Stimulated activated CD8-positive, alpha-beta memory T cell treated with anti-CD3 and anti-CD28 coated beads, Interleukin-15, amount 100 ng/mL, for 24 hours (primary cell): ENCODE results near the gene RAB4B.
A peak's percentile ranks its signal among the peaks of the same experiment; 100 is the strongest.
"Not testable (repeated sequence)": the region's sequence is repeated elsewhere in the genome, so short reads cannot be mapped to it uniquely, and the experiment has no call there.

Experiments used
- DNase-seq: peaks from one replicate; pipeline ENCODE4 v3.0.0-alpha.2; 2020; ENCODE audit warnings: low read depth

RAB4B gene

GRCh38 chr19:40777937-40778705, at the start of gene RAB4B:
Gene RAB4B, plus strand, starts transcription at chr19:40778247. Its CDS starts 129 bp downstream, at chr19:40778376.
- peak; percentile 94 for DNase-seq

DNA sequence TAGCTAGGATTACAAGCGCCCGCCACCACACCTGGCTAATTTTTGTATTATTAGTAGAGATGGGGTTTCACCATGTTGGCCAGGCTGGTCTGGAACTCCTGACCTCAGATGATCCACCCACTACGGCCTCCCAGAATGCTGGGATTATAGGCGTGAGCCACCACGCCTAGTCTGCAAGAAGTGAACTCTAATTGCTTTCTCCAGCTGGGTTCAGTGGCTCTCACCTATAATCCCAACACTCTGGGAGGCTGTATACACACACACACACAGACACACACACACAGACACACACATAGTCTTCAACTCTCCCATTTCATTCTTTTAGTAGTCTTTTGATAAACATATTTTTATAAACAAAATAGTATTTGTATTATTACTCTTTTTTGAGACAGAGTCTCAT, 48.0 kb upstream of the RAB4B start:
- DNase-seq = not testable (repeated sequence)

GRCh38 chr19:40732304-40732703, 45.7 kb upstream of the RAB4B start:
- not testable (repeated sequence) for DNase-seq

DNA sequence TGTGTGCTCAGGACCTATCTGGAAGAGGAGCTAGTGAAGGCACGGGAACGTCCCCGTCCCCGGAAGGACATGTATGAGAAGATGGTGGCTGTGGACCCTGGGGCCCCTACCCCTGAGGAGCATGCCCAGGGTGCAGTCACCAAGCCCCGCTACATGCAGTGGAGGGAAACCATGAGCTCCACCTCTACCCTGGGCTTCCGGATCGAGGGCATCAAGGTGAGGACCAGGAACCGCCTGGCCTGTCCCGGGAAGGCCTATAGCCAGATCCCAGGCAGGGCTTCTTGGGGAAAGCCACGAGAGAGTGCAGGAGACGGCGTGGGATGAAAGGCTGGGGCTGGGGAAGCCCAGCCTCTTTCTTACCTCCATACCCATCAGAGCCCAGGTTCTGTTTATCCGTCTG, 44.9 kb upstream of the RAB4B start:
- DNase-seq = no peak

DNA sequence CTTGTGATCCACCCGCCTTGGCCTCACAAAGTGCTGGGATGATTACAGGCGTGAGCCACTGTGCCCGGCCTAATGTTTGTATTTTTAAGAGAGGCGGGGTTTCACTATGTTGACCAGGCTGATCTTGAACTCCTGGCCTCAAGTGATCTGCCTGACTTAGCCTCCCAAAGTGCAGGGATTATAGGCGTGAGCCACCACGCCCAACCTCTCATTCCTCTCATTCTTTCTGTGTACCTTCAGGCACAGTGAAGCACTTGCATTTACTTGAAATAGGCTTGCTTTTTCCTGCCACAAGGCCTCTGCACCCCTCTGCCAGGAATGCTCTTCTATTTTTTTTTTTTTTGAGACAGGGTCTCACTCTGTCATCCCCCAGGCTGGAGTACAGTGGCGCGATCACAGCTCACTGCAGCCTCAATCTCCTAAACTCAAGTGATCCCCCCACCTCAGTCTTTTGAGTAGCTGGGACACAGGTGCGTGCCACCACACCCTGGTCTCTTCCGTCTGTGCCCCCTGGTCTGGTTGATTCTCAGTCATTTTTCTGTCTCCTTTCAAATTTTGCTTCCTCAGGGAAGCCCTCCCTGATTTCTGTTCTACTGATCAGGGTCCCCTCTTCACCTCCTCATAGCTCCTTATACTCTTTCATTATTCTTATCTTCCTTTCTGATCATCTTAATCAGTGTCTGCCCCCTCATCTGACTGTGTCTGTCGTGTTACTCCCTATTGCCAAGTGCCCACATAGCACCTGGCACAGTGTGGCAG, 42.9 kb upstream of the RAB4B start:
- DNase-seq = no peak

GRCh38 chr19:40736661-40737060, 41.4 kb upstream of the RAB4B start:
- DNase-seq = no peak

- DNase-seq = no peak
Measured at GRCh38 chr19:40737102-40737644, 40.9 kb upstream of the RAB4B start.

DNA sequence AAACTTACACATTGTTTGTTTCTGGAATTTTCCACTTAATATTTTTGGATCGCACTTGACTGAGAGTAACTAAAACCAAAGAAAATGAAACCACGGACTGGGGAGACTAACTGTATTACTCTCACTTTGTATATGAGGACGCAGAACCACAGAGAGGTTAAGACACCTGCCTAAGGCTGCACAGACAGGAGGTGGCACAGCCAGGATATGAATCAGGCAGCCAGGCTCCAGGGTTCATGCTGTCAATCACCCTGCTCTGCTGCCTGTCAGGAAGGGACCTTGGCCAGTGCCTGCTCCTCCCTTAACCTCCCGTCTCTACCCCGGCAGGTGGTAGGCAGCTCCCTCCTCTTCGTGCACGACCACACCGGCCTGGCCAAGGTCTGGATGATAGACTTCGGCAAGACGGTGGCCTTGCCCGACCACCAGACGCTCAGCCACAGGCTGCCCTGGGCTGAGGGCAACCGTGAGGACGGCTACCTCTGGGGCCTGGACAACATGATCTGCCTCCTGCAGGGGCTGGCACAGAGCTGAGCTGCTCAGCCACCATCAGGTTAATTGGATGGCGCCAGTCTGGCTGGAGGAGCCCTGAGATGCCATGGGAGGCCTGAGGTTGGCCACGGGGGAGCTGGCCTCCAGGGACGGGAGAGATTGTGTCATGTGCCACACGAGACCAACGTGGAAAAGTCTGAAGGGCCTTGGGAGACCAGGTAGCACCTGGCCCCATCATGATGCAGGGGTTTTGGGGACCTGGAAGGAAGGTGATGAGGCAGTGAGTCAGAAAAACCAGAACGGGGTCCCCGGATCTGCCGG, 38.8 kb upstream of the RAB4B start:
- DNase-seq = no peak

DNA sequence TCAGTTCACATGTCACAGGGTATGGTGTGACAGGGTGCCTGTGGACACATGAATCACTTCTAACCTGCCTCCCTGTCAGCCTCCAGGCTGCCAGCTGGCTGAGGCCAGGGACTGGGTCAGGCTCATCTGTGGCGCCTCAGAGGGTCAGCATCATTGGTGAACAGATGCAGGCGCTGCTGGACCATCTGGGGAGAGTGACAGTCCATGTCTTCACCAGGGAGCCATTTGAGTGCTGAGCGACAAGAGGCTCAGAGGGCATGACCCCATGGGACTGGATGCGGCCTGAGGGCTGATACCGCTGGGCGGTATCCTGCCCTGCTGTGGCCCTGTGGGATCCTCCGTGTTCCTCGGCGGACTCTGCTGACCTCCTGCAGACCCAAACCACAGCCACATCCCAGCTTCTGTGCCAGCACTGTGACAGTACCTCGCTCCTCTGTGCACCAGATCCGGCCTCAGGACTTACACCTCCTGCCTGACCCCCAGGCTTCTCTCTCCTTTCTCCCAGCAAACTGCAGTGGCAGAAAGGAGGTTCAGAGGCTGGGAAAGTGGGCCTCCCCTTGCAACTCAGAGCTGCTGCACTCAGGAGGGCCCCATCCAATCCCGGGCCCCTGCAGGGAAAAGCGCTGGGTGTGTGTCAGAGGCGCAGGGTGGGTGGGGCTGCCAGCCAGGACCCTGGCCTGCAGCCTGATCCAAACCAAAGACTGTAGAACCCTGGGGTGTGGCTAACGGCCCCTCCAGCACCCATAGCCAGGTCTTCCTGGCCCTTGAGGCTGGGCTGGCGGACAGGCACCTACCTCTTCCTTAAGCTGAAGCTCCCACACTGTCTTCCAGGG, 38.0 kb upstream of the RAB4B start:
- no peak for DNase-seq

DNA sequence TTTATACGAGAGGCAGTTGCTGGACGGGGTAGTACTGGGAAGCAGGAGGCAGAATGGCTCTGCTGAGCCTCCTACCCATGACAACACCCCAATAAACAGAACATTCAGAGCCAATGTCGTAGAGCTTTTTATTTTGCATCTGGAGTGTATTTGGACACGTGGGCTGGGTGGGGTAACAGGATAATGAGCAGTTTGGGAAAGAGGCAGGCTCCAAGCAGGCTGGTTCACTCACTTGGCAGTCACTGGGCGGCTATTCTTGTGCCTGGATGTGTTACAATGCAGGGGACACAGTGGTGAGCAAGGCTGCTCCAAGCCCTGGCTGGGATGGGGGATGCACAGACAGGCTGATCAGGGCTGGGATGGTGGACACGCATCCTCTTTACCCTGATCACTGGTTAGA, 37.3 kb upstream of the RAB4B start:
- no peak for DNase-seq

DNA sequence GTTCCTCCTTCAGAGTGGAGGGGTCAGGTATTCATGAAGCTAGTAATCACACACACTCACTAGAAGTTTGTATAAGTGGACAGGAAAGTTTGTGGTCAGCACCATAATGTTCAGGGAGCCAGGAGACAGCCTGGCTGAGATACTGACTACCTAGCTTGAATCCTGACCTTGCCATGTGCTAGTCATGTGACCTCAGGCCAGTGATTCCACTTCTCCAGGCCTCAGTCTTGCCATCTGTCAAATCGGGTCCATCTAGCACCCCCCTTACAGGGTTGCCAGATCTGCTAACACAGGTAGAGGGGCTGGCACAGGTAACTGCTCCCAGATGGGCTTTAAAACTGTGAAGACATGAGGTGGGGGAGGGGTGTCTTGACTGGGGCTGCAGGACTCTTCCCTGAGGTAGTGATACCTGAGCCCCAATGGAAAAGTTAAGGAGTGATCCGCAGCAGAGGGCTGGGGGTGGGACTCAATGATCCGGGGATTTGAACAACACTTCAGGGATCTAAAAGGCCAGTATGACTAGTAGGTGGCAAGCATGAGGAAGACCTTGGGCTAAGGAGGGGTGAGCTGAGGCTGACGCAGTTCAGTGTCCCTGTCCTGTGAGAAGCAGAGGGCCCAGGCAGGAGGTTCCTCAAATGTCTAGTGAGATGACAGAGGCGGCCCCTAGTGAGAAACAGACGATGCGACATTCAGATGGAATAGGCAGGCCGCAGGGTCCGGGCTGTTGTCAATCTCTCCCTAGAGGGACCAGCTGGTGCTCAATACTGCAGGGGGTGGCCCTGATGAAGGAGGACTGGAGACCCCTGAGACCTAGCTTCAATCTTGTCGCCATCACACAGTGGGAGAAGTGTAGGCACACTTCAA, 36.3 kb upstream of the RAB4B start:
- no peak for DNase-seq

DNA sequence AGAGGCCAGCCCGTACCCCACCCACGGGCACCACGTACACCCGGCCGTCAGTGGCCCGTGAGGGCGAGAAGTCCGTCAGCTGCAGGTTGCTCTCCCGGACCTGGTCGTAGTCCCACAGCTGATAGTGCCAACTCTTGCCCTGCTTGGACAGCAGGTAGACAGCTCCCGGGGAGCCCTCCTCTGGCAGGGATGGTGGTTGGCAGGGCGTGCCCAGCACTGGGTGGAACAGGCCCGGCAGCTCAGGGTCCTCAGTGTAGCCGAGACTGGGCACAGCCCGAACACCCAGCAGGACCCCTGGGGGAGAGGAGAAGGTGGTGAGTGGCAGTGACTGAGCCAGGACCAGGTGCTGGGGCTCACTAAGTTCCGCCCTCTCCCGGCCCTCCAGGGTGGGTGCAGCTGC, 35.6 kb upstream of the RAB4B start:
- no peak for DNase-seq

- DNase-seq = no peak
Measured at GRCh38 chr19:40742886-40743285, 35.2 kb upstream of the RAB4B start.

- no peak for DNase-seq
Measured at GRCh38 chr19:40743926-40744325, 34.1 kb upstream of the RAB4B start.

DNA sequence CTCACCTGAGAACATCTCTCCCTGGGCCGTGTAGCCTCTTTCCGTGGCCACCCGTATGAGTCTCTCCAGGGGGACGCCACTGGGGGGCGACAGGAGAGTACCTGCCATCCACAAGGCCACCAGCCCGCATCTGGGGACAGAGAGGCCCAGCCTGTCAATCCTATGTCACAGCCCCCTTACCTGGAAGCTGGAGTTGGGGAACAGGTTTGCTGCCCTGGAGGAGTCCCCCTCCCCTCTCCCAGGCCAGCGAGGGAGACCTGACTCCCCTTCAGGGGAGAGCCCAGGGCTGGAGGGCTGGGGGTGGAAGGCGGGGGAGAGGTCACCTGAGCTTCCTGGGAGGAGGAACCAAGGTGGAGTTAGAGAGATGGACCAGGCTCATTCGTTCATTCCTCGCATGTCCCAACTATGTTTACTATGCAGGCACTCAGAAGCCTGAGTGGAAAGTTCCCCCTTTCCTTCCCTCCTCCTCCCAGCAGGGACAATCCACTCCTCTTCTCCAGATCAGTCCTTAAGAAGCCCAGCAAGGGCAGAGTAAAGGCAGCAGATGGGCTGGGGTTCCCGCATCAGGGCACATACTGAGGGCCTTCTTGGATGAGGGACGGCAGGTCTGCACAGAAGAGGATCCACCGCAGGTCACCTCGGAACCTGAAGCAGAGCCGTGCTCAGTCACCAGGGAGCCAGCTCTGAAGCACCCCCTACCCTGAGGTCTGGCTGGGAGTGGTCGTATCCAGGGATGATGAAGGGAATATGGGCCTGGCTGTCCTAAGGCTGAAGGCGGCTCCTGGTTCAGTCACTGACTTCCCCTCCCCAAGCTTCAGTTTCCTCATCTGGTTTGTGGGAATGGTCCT, 33.3 kb upstream of the RAB4B start:
- no peak for DNase-seq

GRCh38 chr19:40745402-40745780, 32.7 kb upstream of the RAB4B start:
- DNase-seq = no peak

- DNase-seq = no peak
Measured at GRCh38 chr19:40747536-40747935, 30.5 kb upstream of the RAB4B start.

DNA sequence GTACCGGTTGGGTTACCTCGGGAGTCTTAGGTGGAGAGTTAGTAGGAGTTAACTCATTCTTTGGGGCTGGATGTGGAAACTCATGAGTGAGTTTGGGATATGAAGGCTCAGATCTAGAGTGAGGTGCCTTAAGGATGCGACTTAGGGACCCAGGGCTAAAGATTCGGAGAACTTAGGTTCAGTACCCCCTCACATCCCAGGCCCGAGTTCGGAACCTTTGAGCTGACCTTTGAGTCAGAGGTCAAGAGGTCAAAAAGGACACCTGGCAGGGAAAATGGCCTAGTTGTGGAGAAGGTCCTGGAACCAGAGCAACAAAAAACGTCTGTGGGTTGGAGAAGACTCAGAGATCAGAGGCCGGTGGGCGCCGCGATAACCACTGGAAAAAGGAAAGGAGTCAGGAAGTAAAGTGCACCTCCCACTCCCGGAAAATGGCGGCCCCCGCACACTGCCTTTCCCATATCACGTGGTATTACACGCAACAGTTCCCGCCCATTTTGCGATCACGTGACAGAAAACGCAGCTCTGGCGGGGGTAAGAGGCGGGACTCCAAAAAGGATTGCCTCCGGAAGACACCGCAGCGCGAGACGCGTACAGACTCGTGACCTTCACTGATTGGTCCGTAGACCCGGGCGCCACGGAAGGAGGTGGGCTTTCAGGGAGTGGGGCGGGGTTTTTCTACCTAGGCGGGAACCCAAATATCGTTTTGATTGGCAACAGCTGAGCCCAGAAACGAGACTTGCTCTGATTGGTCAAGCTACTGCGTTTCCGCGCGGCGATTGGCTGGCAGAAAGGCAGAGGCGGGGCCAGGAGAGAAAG, 27.8 kb upstream of the RAB4B start, which contains the start of gene ACTMAP:
ACTMAP (minus strand) TSS at position 420 of the 816 bp plus-strand sequence. CDS start 674 bp downstream, outside the sequence.
- DNase-seq = peak; percentile 89
